ENCODE results near the gene L3MBTL2.

L3MBTL2 gene

DNA sequence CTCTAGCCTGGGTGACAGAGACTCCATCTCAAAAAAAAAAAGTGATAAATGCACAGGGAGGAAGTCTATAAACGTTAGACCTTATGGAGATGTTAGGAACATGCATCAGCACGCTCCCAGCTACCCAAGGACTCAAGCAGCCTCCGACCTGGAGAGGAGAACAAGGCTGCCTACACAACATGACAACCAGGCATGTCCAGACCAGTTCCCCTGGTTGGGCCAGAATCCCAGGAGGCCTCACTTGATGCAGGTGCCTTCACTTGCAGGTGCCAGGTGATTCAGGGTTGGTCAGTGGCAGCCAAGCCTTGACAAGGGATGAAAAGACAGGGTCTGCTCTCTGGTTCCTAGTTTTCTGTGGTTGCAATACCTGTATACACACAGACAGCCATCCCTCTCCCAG, 75.0 kb downstream of the L3MBTL2 start:
- DNase-seq: no peak

GRCh38 chr22:41280854-41281253, 75.7 kb downstream of the L3MBTL2 start:
- no peak for DNase-seq
